ENCODE data around the gene PTPRZ1. TPM values are rescaled to one million over a fixed set of nuclear protein-coding genes. Genes with fewer than 3 reads are reported as not detected.

The PTPRZ1 gene
- total RNA-seq, 1 donor from 2014 or later: 0.13 TPM

DNA sequence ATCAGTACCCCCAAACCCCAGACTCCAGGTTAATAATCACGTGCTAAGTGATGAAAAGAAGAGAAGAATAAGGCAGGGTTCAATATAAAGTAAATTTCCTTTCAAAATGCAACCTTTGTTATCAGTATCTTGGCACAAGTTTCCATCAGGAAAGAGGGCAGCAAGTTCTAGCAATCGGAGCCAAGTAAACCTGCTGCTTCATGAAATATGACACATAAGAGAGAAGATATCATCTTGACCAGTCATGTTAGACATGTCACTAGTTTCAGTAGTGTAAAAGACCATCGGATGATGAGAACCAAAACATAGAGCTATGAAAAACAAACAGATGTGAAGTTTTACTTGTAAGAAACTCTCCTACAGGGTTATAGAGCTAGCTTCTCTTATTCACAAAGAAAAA lies 227.1 kb downstream of the PTPRZ1 start:
- ATAC-seq: peak; percentile 17
- no peak for DNase-seq (ENCODE audit: low spot score)

DNA sequence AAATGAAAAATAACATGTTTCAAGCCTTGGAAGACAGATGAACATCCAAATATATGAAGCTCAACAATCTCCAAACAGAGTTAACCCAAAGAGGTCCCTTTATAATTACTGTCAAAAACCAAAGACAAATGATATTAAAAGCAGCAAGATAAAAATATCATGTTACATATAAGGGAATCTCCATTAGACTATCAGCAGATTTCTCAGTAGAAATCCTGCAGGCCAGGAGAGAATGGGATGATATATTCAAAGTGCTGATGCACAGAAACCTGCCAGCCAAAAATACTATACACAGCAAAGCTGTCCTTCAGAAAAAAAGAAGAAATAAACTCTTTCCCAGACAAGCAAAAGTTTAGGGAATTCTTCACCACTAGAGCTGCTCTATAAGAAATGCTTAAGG lies 230.1 kb downstream of the PTPRZ1 start:
- no peak for ATAC-seq
- DNase-seq (ENCODE audit: low spot score): no peak

Measured in left lobe of liver (tissue), 2 donors.